Nephron progenitor cell (in vitro differentiated cells): Measurements from ENCODE around the gene SLC22A14.

Source experiments
- DNase-seq: peaks from one replicate; pipeline ENCODE4 v3.0.0; 2021
- H3K27ac Mint-ChIP-seq: 2 replicates; pipeline ENCODE4 v1.8.0; 2021; ENCODE audit warnings: mild to moderate bottlenecking, moderate library complexity, mixed read lengths
- H3K27me3 Mint-ChIP-seq: 2 replicates; pipeline ENCODE4 v1.8.0; 2021; ENCODE audit warnings: mild to moderate bottlenecking, low read depth, mixed read lengths; ENCODE audit not compliant: poor library complexity
- H3K36me3 Mint-ChIP-seq: 2 replicates; pipeline ENCODE4 v1.8.0; 2021; ENCODE audit warnings: low read depth, mixed read lengths
- H3K4me1 Mint-ChIP-seq: 2 replicates; pipeline ENCODE4 v1.8.0; 2021; ENCODE audit warnings: mixed read lengths
- H3K4me3 Mint-ChIP-seq: 2 replicates; pipeline ENCODE4 v1.8.0; 2021; ENCODE audit warnings: mild to moderate bottlenecking, moderate library complexity, mixed read lengths
- H3K9me3 Mint-ChIP-seq: 2 replicates; pipeline ENCODE4 v1.8.0; 2021; ENCODE audit warnings: mild to moderate bottlenecking, moderate library complexity, mixed read lengths
- CTCF ChIP-seq: fragments of 200-600 bp; sonication (generic); IDR thresholded peaks from 2 replicates; pipeline ENCODE4 v1.5.0; 2021; ENCODE audit warnings: antibody characterized with exemption

SLC22A14 gene

GRCh38 chr3:38247366-38248035 lies 34.6 kb upstream of the SLC22A14 start:
- H3K9me3 Mint-ChIP-seq: no peaks in the 10 kb centered on the region
- TF ChIP-seq CTCF: no peak
- H3K4me1 Mint-ChIP-seq: no peaks in the 10 kb centered on the region
- no peak for DNase-seq
- H3K27ac Mint-ChIP-seq: no peak overlapping the region
- H3K27me3 Mint-ChIP-seq: no peaks in the 10 kb centered on the region
- no peak overlapping the region for H3K4me3 Mint-ChIP-seq
- peaks cover 64% of the 10 kb centered on the region for H3K36me3 Mint-ChIP-seq

- DNase-seq: no peak
- H3K4me3 Mint-ChIP-seq: no peak overlapping the region
- H3K27me3 Mint-ChIP-seq: no peaks in the 10 kb centered on the region
- H3K4me1 Mint-ChIP-seq: no peaks in the 10 kb centered on the region
- no peak overlapping the region for H3K27ac Mint-ChIP-seq
- H3K9me3 Mint-ChIP-seq: no peaks in the 10 kb centered on the region
- H3K36me3 Mint-ChIP-seq: peaks cover 73% of the 10 kb centered on the region
- no peak for TF ChIP-seq CTCF
These were observed 31.9 kb upstream of the SLC22A14 start for GRCh38 chr3:38250198-38250597.

GRCh38 chr3:38251197-38251596 lies 30.9 kb upstream of the SLC22A14 start:
- TF ChIP-seq CTCF: no peak
- H3K27me3 Mint-ChIP-seq: no peaks in the 10 kb centered on the region
- no peaks in the 10 kb centered on the region for H3K9me3 Mint-ChIP-seq

GRCh38 chr3:38253704-38254103 lies 28.4 kb upstream of the SLC22A14 start:
- H3K9me3 Mint-ChIP-seq: no peaks in the 10 kb centered on the region
- H3K4me1 Mint-ChIP-seq: no peaks in the 10 kb centered on the region
- no peak for TF ChIP-seq CTCF
- no peaks in the 10 kb centered on the region for H3K27me3 Mint-ChIP-seq
- no peak overlapping the region for H3K4me3 Mint-ChIP-seq
- no peak overlapping the region for H3K27ac Mint-ChIP-seq
- DNase-seq: no peak
- peaks cover 63% of the 10 kb centered on the region for H3K36me3 Mint-ChIP-seq

More at GRCh38 chr3:38251197-38251596, 30.9 kb upstream of the SLC22A14 start:
- Mint-ChIP-seq H3K4me1 (no peaks in the 10 kb centered on the region), H3K27ac (no peak overlapping the region), H3K36me3 (peaks cover 76% of the 10 kb centered on the region), H3K4me3 (no peak overlapping the region)
- no peak for DNase-seq

DNA sequence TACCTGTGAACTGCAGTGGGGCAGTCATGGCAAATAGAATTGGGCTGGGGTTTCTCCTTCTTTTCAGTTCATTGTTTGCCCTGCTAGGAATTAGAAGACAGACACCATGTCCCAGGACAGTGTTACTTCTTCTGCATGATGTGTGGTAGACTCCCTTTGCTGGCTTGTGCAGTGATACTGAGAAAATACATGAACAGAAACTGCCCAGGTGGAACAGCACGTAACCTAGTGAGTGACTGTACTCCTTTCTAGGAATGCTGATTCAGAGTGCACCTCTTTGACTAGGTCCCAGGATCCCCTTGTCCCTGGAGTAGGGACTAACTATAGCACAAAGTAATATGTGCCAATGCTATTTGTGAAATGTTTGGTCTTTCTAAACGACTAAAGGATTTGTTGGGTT lies 27.2 kb upstream of the SLC22A14 start:
- no peak for TF ChIP-seq CTCF
- no peaks in the 10 kb centered on the region for H3K9me3 Mint-ChIP-seq
- H3K4me3 Mint-ChIP-seq: no peak overlapping the region
- H3K27ac Mint-ChIP-seq: no peak overlapping the region
- no peak for DNase-seq
- no peaks in the 10 kb centered on the region for H3K4me1 Mint-ChIP-seq
- H3K27me3 Mint-ChIP-seq: no peaks in the 10 kb centered on the region
- peaks cover 56% of the 10 kb centered on the region for H3K36me3 Mint-ChIP-seq

- DNase-seq: no peak
- no peaks in the 10 kb centered on the region for H3K4me1 Mint-ChIP-seq
- no peak overlapping the region for H3K27ac Mint-ChIP-seq
- H3K27me3 Mint-ChIP-seq: no peaks in the 10 kb centered on the region
- H3K9me3 Mint-ChIP-seq: no peaks in the 10 kb centered on the region
- H3K4me3 Mint-ChIP-seq: no peak overlapping the region
- no peak for TF ChIP-seq CTCF
- peaks cover 54% of the 10 kb centered on the region for H3K36me3 Mint-ChIP-seq
These were observed 26.5 kb upstream of the SLC22A14 start for GRCh38 chr3:38255627-38256026.
